Measurements from ENCODE around the gene PLEKHJ1.

- TF ChIP-seq POLR2A (IDR thresholded peaks at IDR 0.05) (no peak), CTCF (IDR thresholded peaks at IDR 0.05) (no peak)
Measured at GRCh38 chr19:2242816-2243215, 6.7 kb upstream of the PLEKHJ1 start.
